22Rv1 (cell line): ENCODE data around the gene TGFBRAP1.

ENCODE experiments used
- ZFX ChIP-seq: fragments of 450-650 bp; IDR thresholded peaks from 2 replicates; pipeline ENCODE4 v1.6.1; 2017; ENCODE audit warnings: antibody characterized with exemption, borderline replicate concordance
- TF ChIP-seq, protein P1 (sequence below): fragments of 450-650 bp; IDR thresholded peaks from 2 replicates; pipeline ENCODE4 v1.5.1; 2017; ENCODE audit warnings: mild to moderate bottlenecking

DNA sequence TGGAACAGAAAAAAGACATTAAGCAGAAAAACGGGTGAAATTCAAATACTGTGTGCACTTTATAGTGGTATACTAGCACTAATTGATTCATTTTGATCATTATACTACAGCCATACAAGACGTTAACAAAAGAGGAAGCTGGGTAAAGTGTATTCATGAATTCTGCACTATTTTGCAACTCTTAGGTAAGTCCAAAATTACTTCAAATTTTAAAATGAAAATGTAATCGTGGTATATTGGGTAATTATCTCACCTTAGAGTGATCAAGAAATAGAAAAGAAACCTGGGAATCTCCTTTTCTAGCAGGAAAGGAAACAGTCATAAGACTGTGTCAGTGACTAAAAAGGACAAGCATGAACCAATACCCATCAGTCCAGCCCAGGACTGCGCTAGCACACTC is 5.4 kb downstream of the TGFBRAP1 start:
- TF ChIP-seq, protein P1, sequence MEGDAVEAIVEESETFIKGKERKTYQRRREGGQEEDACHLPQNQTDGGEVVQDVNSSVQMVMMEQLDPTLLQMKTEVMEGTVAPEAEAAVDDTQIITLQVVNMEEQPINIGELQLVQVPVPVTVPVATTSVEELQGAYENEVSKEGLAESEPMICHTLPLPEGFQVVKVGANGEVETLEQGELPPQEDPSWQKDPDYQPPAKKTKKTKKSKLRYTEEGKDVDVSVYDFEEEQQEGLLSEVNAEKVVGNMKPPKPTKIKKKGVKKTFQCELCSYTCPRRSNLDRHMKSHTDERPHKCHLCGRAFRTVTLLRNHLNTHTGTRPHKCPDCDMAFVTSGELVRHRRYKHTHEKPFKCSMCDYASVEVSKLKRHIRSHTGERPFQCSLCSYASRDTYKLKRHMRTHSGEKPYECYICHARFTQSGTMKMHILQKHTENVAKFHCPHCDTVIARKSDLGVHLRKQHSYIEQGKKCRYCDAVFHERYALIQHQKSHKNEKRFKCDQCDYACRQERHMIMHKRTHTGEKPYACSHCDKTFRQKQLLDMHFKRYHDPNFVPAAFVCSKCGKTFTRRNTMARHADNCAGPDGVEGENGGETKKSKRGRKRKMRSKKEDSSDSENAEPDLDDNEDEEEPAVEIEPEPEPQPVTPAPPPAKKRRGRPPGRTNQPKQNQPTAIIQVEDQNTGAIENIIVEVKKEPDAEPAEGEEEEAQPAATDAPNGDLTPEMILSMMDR = no peak
- TF ChIP-seq ZFX = no peak
